B cell (primary cell): ENCODE measurements around the gene MMRN2. TPM values are rescaled to one million over a fixed set of nuclear protein-coding genes. Genes with fewer than 3 reads are reported as not detected.

Experiments used
- ATAC-seq: fragments of 200-7000 bp; cut with Tn5 transposase; one replicate; pipeline ENCODE4 v1.10.0; 2021; ENCODE audit warnings: low read depth, mild to moderate bottlenecking, moderate number of reproducible peaks, moderate library complexity
- CTCF ChIA-PET: fragments of 350-600 bp; sonication (Branson Sonifier 250); formaldehyde crosslinking; loops from one replicate; lab custom pipeline; 2021; ENCODE audit warnings: antibody characterized with exemption, inconsistent platforms; lab: Charles Lee
- POLR2A ChIA-PET: fragments of 350-600 bp; sonication (Branson Sonifier 250); formaldehyde crosslinking; loops from one replicate; lab custom pipeline; 2021; ENCODE audit warnings: antibody characterized with exemption; lab: Charles Lee
- DNase-seq: peaks from one replicate; pipeline ENCODE4 v3.0.0; 2013
- H2AFZ ChIP-seq: 2 replicates; pipeline ENCODE4 v1.6.1; 2012; ENCODE audit warnings: mild to moderate bottlenecking, low read depth, low read length; ENCODE audit not compliant: insufficient read depth, poor library complexity, severe bottlenecking
- H3K27ac ChIP-seq, 2 donors: 1 replicate in 1 of 2; 2 replicates in 1 of 2; pipeline ENCODE4 v1.5.1; 2012 to 2013; ENCODE audit warnings: low read length in 2 of 2, mild to moderate bottlenecking in 2 of 2, moderate library complexity in 1 of 2
- H3K27me3 ChIP-seq, 4 experiments: fragments of 200-600 bp in 1 of 4; sonication (generic) in 1 of 4; replicated peaks in 1 of 4; 1 replicate in 2 of 4; 2 replicates in 2 of 4; pipeline versions ENCODE4 v1.6.1 to v1.7.0; 2013 to 2016; ENCODE audit warnings: low read length in 3 of 4, mild to moderate bottlenecking in 2 of 4, mixed read lengths in 1 of 4, moderate library complexity in 1 of 4; ENCODE audit not compliant: insufficient read depth in 4 of 4, control insufficient read depth in 3 of 4; ENCODE audit errors: control extremely low read depth in 1 of 4
- H3K36me3 ChIP-seq, 2 experiments: replicated peaks in 1 of 2; 1 replicate in 1 of 2; 2 replicates in 1 of 2; pipeline versions ENCODE4 v1.6.1 to v1.7.1; 2013; ENCODE audit warnings: low read length in 1 of 2; ENCODE audit not compliant: insufficient read depth in 2 of 2, control insufficient read depth in 1 of 2; ENCODE audit errors: control extremely low read depth in 1 of 2, extremely low read depth in 1 of 2
- H3K4me1 ChIP-seq, 2 donors: fragments of 200-600 bp in 1 of 2; sonication (generic) in 1 of 2; 1 replicate in 1 of 2; 2 replicates in 1 of 2; pipeline versions ENCODE4 v1.5.1 to v1.6.1; 2013 to 2017; ENCODE audit warnings: low read length in 2 of 2; ENCODE audit not compliant: control insufficient read depth in 2 of 2, insufficient read depth in 2 of 2
- H3K4me2 ChIP-seq: replicated peaks from 2 replicates; pipeline ENCODE3; 2012; ENCODE audit warnings: mild to moderate bottlenecking, low read depth, low read length; ENCODE audit not compliant: poor library complexity, severe bottlenecking
- H3K4me3 ChIP-seq, 5 experiments: fragments of 200-600 bp in 1 of 5; sonication (generic) in 1 of 5; 1 replicate in 3 of 5; 2 replicates in 2 of 5; pipeline versions ENCODE4 v1.5.1 to v1.7.0; 2011 to 2016; ENCODE audit warnings: low read length in 4 of 5, mild to moderate bottlenecking in 4 of 5, low read depth in 2 of 5, control low read depth in 1 of 5, moderate library complexity in 1 of 5; ENCODE audit not compliant: insufficient read depth in 1 of 5; ENCODE audit errors: control extremely low read depth in 1 of 5, extremely low read depth in 1 of 5
- H3K79me2 ChIP-seq: fragments of 200-600 bp; sonication (generic); one replicate; pipeline ENCODE4 v1.6.0; 2016; ENCODE audit warnings: low read length; ENCODE audit not compliant: control insufficient read depth, insufficient read depth
- H3K9ac ChIP-seq: fragments of 200-600 bp; sonication (generic); 2 replicates; pipeline ENCODE4 v1.6.1; 2017; ENCODE audit warnings: mild to moderate bottlenecking, low read length, moderate library complexity
- H3K9me3 ChIP-seq, 3 donors: one replicate each; pipeline versions ENCODE4 v1.6.1 to v1.7.1; 2013; ENCODE audit warnings: low read length in 2 of 3; ENCODE audit not compliant: control insufficient read depth in 2 of 3, insufficient read depth in 1 of 3; ENCODE audit errors: control extremely low read depth in 1 of 3
- H4K20me1 ChIP-seq: 2 replicates; pipeline ENCODE4 v1.6.0; 2012; ENCODE audit warnings: mild to moderate bottlenecking, low read length; ENCODE audit not compliant: insufficient read depth, control insufficient read depth, poor library complexity, severe bottlenecking
- H3K27ac Mint-ChIP-seq: one replicate; pipeline ENCODE4 v1.8.0; 2021; ENCODE audit warnings: mixed read lengths
- H3K27me3 Mint-ChIP-seq: one replicate; pipeline ENCODE4 v1.8.0; 2021; ENCODE audit warnings: mixed read lengths
- H3K4me1 Mint-ChIP-seq: one replicate; pipeline ENCODE4 v1.8.0; 2021; ENCODE audit warnings: mixed read lengths
- H3K4me3 Mint-ChIP-seq: one replicate; pipeline ENCODE4 v1.8.0; 2021; ENCODE audit warnings: mixed read lengths
- H3K9me3 Mint-ChIP-seq: one replicate; pipeline ENCODE4 v1.8.0; 2022; ENCODE audit warnings: mixed read lengths; ENCODE audit not compliant: insufficient read depth
- CTCF ChIP-seq: fragments of 200-600 bp; IDR thresholded peaks from one replicate; pipeline ENCODE4 v1.8.0; 2022; ENCODE audit warnings: antibody characterized with exemption, mild to moderate bottlenecking
- EZH2 ChIP-seq: IDR thresholded peaks from 2 replicates; pipeline ENCODE4 v1.6.1; 2012; ENCODE audit warnings: borderline replicate concordance, low read depth, mild to moderate bottlenecking, moderate library complexity, low read length; ENCODE audit not compliant: insufficient read depth, poor library complexity, severe bottlenecking
- WGBS: methylation state at CpG from one replicate; pipeline ENCODE4 v1.1.5; 2013; ENCODE audit warnings: missing lambda C conversion rate; ENCODE audit not compliant: insufficient coverage; 5-methylcytosine and 5-hydroxymethylcytosine counted together
- intact Hi-C: fragments of 100-400 bp; cut with micrococcal nuclease; formaldehyde crosslinking; loops from one replicate; pipeline ENCODE4 v1.10.0; 2022
- polyA plus RNA-seq: library from polyadenylated mRNA; depleted of rRNA; stranded (reverse); fragments of >200 nt; gene quantifications from 2 replicates; pipeline ENCODE4 v1.2.3, GENCODE V29; 2012
- total RNA-seq, 2 donors: library from RNA; stranded (reverse); fragments of 120-200 nt in 1 of 2; gene quantifications; 1 replicate in 1 of 2; 2 replicates in 1 of 2; pipeline versions ENCODE4 v1.2.3 to v1.2.4, GENCODE V29; 2013 to 2022

MMRN2 gene
- total and polyA plus RNA-seq, 2 donors (not counting 1 experiment from before 2014, with no cell fraction given), result 1.0 to 1.1 TPM

- peaks cover 0 to 4% (median 0%) of the 10 kb centered on the region in 3 donors for H3K9me3 ChIP-seq
- H3K4me1 Mint-ChIP-seq, result peaks cover 24% of the 10 kb centered on the region
- H3K79me2 ChIP-seq, result no peaks in the 10 kb centered on the region
- ChIA-PET CTCF (interaction anchor here (1.2 kb wide), 1 partner anchor 24 kb away, joined by 4 read pairs; no protein-coding TSS in a partner anchor), POLR2A (no interaction called here)
- DNase-seq, result no peak
- no peaks in the 10 kb centered on the region for H3K9me3 Mint-ChIP-seq
- H3K9ac ChIP-seq, result no peak overlapping the region
- peaks cover 13 to 39% of the 10 kb centered on the region in 2 donors for H3K4me1 ChIP-seq
- intact Hi-C loops, result no loop called here
- no peak for ATAC-seq
- no peaks in the 10 kb centered on the region for H4K20me1 ChIP-seq
- H3K4me3 Mint-ChIP-seq, result no peak overlapping the region
- H3K27me3 Mint-ChIP-seq, result peaks cover 5% of the 10 kb centered on the region
- no peak overlapping the region for H3K4me3 ChIP-seq
- H3K27ac Mint-ChIP-seq, result no peak overlapping the region
- H3K27ac ChIP-seq, result no peak overlapping the region
- H3K27me3 ChIP-seq, result peaks cover 0 to 22% (median 11%) of the 10 kb centered on the region in 4 experiments
- 100% methylated on average over 1 of the region's 2 CpGs for WGBS
- TF ChIP-seq EZH2, result no peak
- no peak for TF ChIP-seq CTCF
- H2AFZ ChIP-seq, result no peak overlapping the region
- H3K4me2 ChIP-seq, result no peak overlapping the region
- H3K36me3 ChIP-seq, result no peaks in the 10 kb centered on the region
These were observed 7.4 kb upstream of the MMRN2 start for GRCh38 chr10:86964847-86965190.

DNA sequence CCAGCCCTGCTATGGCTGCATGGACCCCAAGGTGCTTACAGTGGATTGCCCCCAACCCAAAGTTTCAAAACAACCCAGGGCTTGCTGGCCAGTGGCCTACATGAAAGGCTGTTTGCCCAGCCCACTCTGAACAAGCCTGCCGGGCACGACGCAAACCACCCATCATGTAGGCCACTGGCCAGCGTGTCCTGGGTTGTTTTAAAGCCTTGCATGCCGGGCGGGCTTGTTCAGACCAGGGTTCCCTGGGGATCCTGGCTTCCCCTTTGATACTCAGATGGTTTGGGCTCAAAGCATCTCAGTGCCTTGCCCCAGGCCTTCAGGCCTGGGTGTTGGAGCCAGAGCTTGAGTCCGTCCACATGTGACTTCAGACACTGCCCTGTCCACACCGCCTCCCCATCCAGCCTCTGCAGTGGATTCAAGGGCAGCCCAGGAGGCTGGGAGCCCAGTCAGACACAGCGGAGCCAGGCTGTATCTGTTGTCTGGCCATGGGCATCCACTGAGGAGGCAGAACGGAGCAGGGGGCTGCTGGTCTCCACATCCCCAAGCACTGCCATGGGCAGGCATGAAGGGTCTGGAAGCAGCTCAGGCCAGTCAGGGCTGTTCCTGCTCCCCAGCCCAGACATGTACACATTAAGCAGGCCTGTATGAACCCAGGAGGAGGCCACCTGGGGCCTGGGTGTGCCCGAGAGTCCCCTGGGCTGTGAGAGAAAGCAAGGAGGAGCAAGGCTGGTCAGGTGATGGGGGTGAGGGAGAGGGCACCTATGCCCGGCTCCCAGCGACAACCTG, 6.8 kb upstream of the MMRN2 start:
- H3K79me2 ChIP-seq, result no peaks in the 10 kb centered on the region
- peaks cover 13 to 35% of the 10 kb centered on the region in 2 donors for H3K4me1 ChIP-seq
- H3K4me2 ChIP-seq, result no peak overlapping the region
- H3K27ac Mint-ChIP-seq, result no peak overlapping the region
- 90% methylated on average over 13 of the region's 13 CpGs for WGBS
- ChIA-PET CTCF (interaction anchor here (1.2 kb wide), 1 partner anchor 23 kb away, joined by 4 read pairs; no protein-coding TSS in a partner anchor), POLR2A (no interaction called here)
- intact Hi-C loops, result no loop called here
- DNase-seq, result no peak
- H3K9ac ChIP-seq, result no peak overlapping the region
- H2AFZ ChIP-seq, result no peak overlapping the region
- peaks cover 0 to 16% (median 8%) of the 10 kb centered on the region in 4 experiments for H3K27me3 ChIP-seq
- TF ChIP-seq CTCF (no peak), EZH2 (no peak)
- H4K20me1 ChIP-seq, result no peaks in the 10 kb centered on the region
- H3K27ac ChIP-seq, result no peak overlapping the region
- peaks cover 0 to 4% (median 0%) of the 10 kb centered on the region in 3 donors for H3K9me3 ChIP-seq
- H3K4me3 ChIP-seq, result no peak overlapping the region
- no peak overlapping the region for H3K4me3 Mint-ChIP-seq
- H3K36me3 ChIP-seq, result no peaks in the 10 kb centered on the region
- H3K27me3 Mint-ChIP-seq, result no peaks in the 10 kb centered on the region
- no peaks in the 10 kb centered on the region for H3K9me3 Mint-ChIP-seq
- no peak for ATAC-seq
- peaks cover 24% of the 10 kb centered on the region for H3K4me1 Mint-ChIP-seq
